Muscle of leg (tissue), 11 donors: Measurements from ENCODE around the gene TXNL4A. TPM values are rescaled to one million over a fixed set of nuclear protein-coding genes. Genes with fewer than 3 reads are reported as not detected.
"Not testable (repeated sequence)": the region's sequence is repeated elsewhere in the genome, so short reads cannot be mapped to it uniquely, and the experiment has no call there.

Experiments
- DNase-seq: peaks from one replicate; pipeline ENCODE4 v3.0.0; 2013
- H3K27ac ChIP-seq: one replicate; pipeline ENCODE4 v1.5.1; 2013; ENCODE audit warnings: mild to moderate bottlenecking, low read length, control low read depth
- H3K27me3 ChIP-seq: one replicate; pipeline ENCODE4 v1.6.1; 2013; ENCODE audit warnings: low read length; ENCODE audit not compliant: control insufficient read depth, insufficient read depth
- H3K36me3 ChIP-seq: one replicate; pipeline ENCODE4 v1.6.1; 2013; ENCODE audit warnings: low read length; ENCODE audit not compliant: control insufficient read depth, insufficient read depth
- H3K4me1 ChIP-seq: one replicate; pipeline ENCODE4 v1.6.1; 2013; ENCODE audit warnings: low read length; ENCODE audit not compliant: control insufficient read depth, insufficient read depth
- H3K4me3 ChIP-seq: one replicate; pipeline ENCODE4 v1.5.1; 2013; ENCODE audit warnings: low read length, control low read depth
- H3K9me3 ChIP-seq: replicated peaks from 2 replicates; pipeline ENCODE4 v1.6.1; 2013; ENCODE audit warnings: low read depth, low read length; ENCODE audit not compliant: control insufficient read depth
- WGBS: methylation state at CpG from one replicate; pipeline ENCODE4 v1.1.5; 2013; ENCODE audit warnings: missing lambda C conversion rate; ENCODE audit not compliant: insufficient coverage; 5-methylcytosine and 5-hydroxymethylcytosine counted together
- polyA plus RNA-seq, 8 donors: library from polyadenylated mRNA; unstranded; fragments of 120-200 nt; gene quantifications; one replicate each; pipeline versions ENCODE4 v1.2.1 to v1.2.3, GENCODE V29; 2013; ENCODE audit warnings: inconsistent platforms in 1 of 8, low replicate concordance in 1 of 8; ENCODE audit not compliant: insufficient read length in 8 of 8, insufficient read depth in 1 of 8
- total RNA-seq: library from RNA; stranded (reverse); fragments of 120-200 nt; gene quantifications from one replicate; pipeline ENCODE4 v1.2.4, GENCODE V29; 2013

TXNL4A gene
- total and polyA plus RNA-seq, 9 donors: 76.5 to 147 (median 94.1) TPM

- DNase-seq: not testable (repeated sequence)
- peaks cover 54% of the 10 kb centered on the region for H3K9me3 ChIP-seq
Observed at GRCh38 chr18:80027719-80028118, 39.4 kb upstream of the TXNL4A start.

GRCh38 chr18:80026363-80026762, 38.0 kb upstream of the TXNL4A start:
- no peaks in the 10 kb centered on the region for H3K27me3 ChIP-seq
- peaks cover 4% of the 10 kb centered on the region for H3K36me3 ChIP-seq
- no peaks in the 10 kb centered on the region for H3K4me1 ChIP-seq
- DNase-seq: no peak
- H3K4me3 ChIP-seq: no peak overlapping the region
- H3K27ac ChIP-seq: no peak overlapping the region
- WGBS: 100% methylated on average over 3 of the region's 7 CpGs
- peaks cover 68% of the 10 kb centered on the region for H3K9me3 ChIP-seq

More at GRCh38 chr18:80027719-80028118, 39.4 kb upstream of the TXNL4A start:
- H3K4me1 ChIP-seq, H3K27me3 ChIP-seq, H3K36me3 ChIP-seq, H3K27ac ChIP-seq, H3K4me3 ChIP-seq: not testable (repeated sequence)

GRCh38 chr18:80023173-80023572, 34.8 kb upstream of the TXNL4A start:
- peaks cover 82% of the 10 kb centered on the region for H3K9me3 ChIP-seq
- H3K36me3 ChIP-seq: no peaks in the 10 kb centered on the region
- H3K27me3 ChIP-seq: no peaks in the 10 kb centered on the region
- no CpG with 5 or more reads among the region's 4 CpGs for WGBS
- H3K4me1 ChIP-seq: no peaks in the 10 kb centered on the region
- H3K4me3 ChIP-seq: no peak overlapping the region
- no peak overlapping the region for H3K27ac ChIP-seq
- no peak for DNase-seq

- Histone ChIP-seq H3K4me1 (no peaks in the 10 kb centered on the region), H3K27ac (no peak overlapping the region), H3K4me3 (no peak overlapping the region), H3K27me3 (no peaks in the 10 kb centered on the region), H3K36me3 (no peaks in the 10 kb centered on the region), H3K9me3 (peaks cover 82% of the 10 kb centered on the region)
- no CpG with 5 or more reads among the region's 1 CpG for WGBS
- no peak for DNase-seq
Observed at GRCh38 chr18:80022613-80023012, 34.2 kb upstream of the TXNL4A start.

- H3K27ac ChIP-seq: no peak overlapping the region
- no peaks in the 10 kb centered on the region for H3K27me3 ChIP-seq
- no peaks in the 10 kb centered on the region for H3K36me3 ChIP-seq
- no peaks in the 10 kb centered on the region for H3K4me1 ChIP-seq
- no peak for DNase-seq
- H3K9me3 ChIP-seq: peaks cover 49% of the 10 kb centered on the region
- 96% methylated on average over 20 of the region's 20 CpGs for WGBS
- H3K4me3 ChIP-seq: no peak overlapping the region
Observed at GRCh38 chr18:80012714-80013113, 24.4 kb upstream of the TXNL4A start.

- 100% methylated on average over 1 of the region's 14 CpGs for WGBS
- not testable (repeated sequence) for H3K36me3 ChIP-seq, DNase-seq, H3K27ac ChIP-seq, H3K4me3 ChIP-seq, H3K4me1 ChIP-seq, H3K27me3 ChIP-seq
- peaks cover 49% of the 10 kb centered on the region for H3K9me3 ChIP-seq
Observed at GRCh38 chr18:80011496-80012137, 23.3 kb upstream of the TXNL4A start.

- Histone ChIP-seq H3K4me1 (no peaks in the 10 kb centered on the region), H3K36me3 (no peaks in the 10 kb centered on the region), H3K27me3 (no peaks in the 10 kb centered on the region), H3K4me3 (no peak overlapping the region), H3K27ac (no peak overlapping the region), H3K9me3 (peaks cover 49% of the 10 kb centered on the region)
- WGBS: 83% methylated on average over 1 of the region's 5 CpGs
- DNase-seq: no peak
Observed at GRCh38 chr18:80010551-80010906, 22.2 kb upstream of the TXNL4A start.

GRCh38 chr18:80009661-80010550, 21.5 kb upstream of the TXNL4A start:
- Histone ChIP-seq H3K4me3 (no peak overlapping the region), H3K9me3 (peaks cover 48% of the 10 kb centered on the region), H3K36me3 (no peaks in the 10 kb centered on the region), H3K27me3 (no peaks in the 10 kb centered on the region), H3K27ac (no peak overlapping the region), H3K4me1 (no peaks in the 10 kb centered on the region)
- DNase-seq: no peak
- WGBS: 91% methylated on average over 11 of the region's 16 CpGs

- H3K36me3 ChIP-seq: no peaks in the 10 kb centered on the region
- 33% methylated on average over 2 of the region's 7 CpGs for WGBS
- DNase-seq: no peak
- H3K4me1 ChIP-seq: no peaks in the 10 kb centered on the region
- no peaks in the 10 kb centered on the region for H3K27me3 ChIP-seq
- H3K4me3 ChIP-seq: no peak overlapping the region
- peaks cover 27% of the 10 kb centered on the region for H3K9me3 ChIP-seq
- no peak overlapping the region for H3K27ac ChIP-seq
Observed at GRCh38 chr18:80006724-80007123, 18.4 kb upstream of the TXNL4A start.

- Histone ChIP-seq H3K9me3 (peaks cover 21% of the 10 kb centered on the region), H3K4me1 (no peaks in the 10 kb centered on the region), H3K36me3 (no peaks in the 10 kb centered on the region), H3K27me3 (no peaks in the 10 kb centered on the region), H3K4me3 (no peak overlapping the region), H3K27ac (no peak overlapping the region)
- no peak for DNase-seq
- 69% methylated on average over 7 of the region's 12 CpGs for WGBS
Observed at GRCh38 chr18:80004600-80005342, 16.4 kb upstream of the TXNL4A start.
